C4-2B (cell line): ENCODE data around the gene KIF18B.

ENCODE experiments used
- H3K27ac ChIP-seq: fragments of 450-650 bp; 2 replicates; pipeline ENCODE4 v1.5.1; 2017
- CTCF ChIP-seq: fragments of 450-650 bp; conservative IDR thresholded peaks from 2 replicates; pipeline ENCODE4 v1.5.1; 2017; ENCODE audit warnings: mild to moderate bottlenecking
- ZFX ChIP-seq: fragments of 450-650 bp; IDR thresholded peaks from 2 replicates; pipeline ENCODE4 v1.6.1; 2017

KIF18B gene

GRCh38 chr17:44925731-44926697, 21.6 kb downstream of the KIF18B start:
- TF ChIP-seq CTCF = no peak
- TF ChIP-seq ZFX = no peak

GRCh38 chr17:44924107-44924544, 23.4 kb downstream of the KIF18B start:
- no peak overlapping the region for H3K27ac ChIP-seq
- TF ChIP-seq ZFX (no peak), CTCF (no peak)

More at GRCh38 chr17:44925731-44926697, 21.6 kb downstream of the KIF18B start:
- no peak overlapping the region for H3K27ac ChIP-seq

- TF ChIP-seq CTCF (no peak), ZFX (no peak)
- H3K27ac ChIP-seq = no peak overlapping the region
Measured at GRCh38 chr17:44922746-44923470, 24.7 kb downstream of the KIF18B start.

- TF ChIP-seq ZFX (no peak), CTCF (no peak)
- no peak overlapping the region for H3K27ac ChIP-seq
Measured at GRCh38 chr17:44922136-44922535, 25.4 kb downstream of the KIF18B start.

GRCh38 chr17:44921122-44921882, 26.3 kb downstream of the KIF18B start:
- no peak for TF ChIP-seq CTCF
- TF ChIP-seq ZFX = no peak
- H3K27ac ChIP-seq = no peak overlapping the region

- no peak overlapping the region for H3K27ac ChIP-seq
- TF ChIP-seq ZFX = no peak
- no peak for TF ChIP-seq CTCF
Measured at GRCh38 chr17:44920565-44920940, 27.0 kb downstream of the KIF18B start.
